ENCODE measurements around the gene UMPS. TPM values are rescaled to one million over a fixed set of nuclear protein-coding genes. Genes with fewer than 3 reads are reported as not detected.
A peak's percentile ranks its signal among the peaks of the same experiment; 100 is the strongest.

The UMPS gene
- total RNA-seq, 1 donor from 2014 or later, result 39.3 TPM

- DNase-seq (ENCODE audit: low read depth), result no peak
Observed at GRCh38 chr3:124763644-124764358, 33.5 kb downstream of the UMPS start.

DNA sequence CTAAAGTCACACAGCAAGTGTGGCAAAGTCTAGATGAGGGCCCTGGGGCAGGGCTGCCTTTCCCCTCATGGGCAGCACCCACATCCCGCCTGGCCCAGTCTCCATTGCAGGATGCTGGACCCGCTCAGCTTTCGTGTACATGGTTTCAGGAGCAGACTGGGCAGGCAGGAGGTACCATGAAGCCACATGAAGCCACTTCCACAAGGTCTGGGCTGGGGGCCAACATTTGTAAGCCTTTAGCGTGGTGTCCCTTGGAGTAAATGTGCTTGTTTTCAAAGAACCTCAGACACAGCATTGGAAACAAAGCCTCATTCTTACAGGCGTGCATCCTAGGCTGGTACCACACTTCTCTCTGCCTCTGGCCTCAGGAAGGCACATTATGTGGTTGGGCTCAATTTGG is 34.5 kb downstream of the UMPS start:
- DNase-seq (ENCODE audit: low read depth), result no peak

DNA sequence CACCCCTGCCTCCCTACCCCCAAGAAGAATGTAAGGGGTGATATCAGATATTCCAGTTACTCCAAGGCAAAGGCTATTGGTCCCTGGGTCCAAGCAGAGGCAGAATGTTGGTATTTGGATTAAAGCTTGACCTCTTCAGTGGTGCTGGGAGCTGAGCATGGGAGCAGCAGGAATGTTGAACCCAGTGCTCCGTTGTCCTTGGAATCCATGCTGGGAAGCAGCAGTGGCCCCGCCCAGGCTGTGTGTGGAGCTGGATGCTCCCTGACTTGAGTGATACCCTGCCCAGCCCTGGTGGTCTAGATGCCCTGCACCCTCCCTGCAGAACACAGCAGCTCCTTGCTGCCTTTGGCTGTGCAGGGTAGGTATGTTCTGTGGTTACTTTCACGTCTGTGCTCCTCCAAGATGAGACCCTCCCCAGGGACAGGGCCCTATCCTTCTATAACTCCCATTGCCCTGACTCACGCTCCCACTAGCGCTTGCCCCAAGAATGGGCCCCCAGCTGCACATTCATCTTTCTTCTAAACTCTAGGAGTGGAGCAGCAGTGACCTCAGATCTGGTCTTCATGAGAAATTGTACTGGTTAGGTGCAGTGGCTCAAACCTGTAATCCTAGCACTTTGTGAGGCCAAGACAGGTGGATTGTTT is 35.1 kb downstream of the UMPS start:
- DNase-seq (ENCODE audit: low read depth), result no peak

- no peak for DNase-seq (ENCODE audit: low read depth)
Observed at GRCh38 chr3:124766113-124767095, 36.2 kb downstream of the UMPS start.

- DNase-seq (ENCODE audit: low read depth), result no peak
Observed at GRCh38 chr3:124767264-124767663, 37.0 kb downstream of the UMPS start.

- DNase-seq (ENCODE audit: low read depth), result no peak
Observed at GRCh38 chr3:124767691-124768090, 37.4 kb downstream of the UMPS start.

- no peak for DNase-seq (ENCODE audit: low read depth)
Observed at GRCh38 chr3:124768812-124769211, 38.6 kb downstream of the UMPS start.

GRCh38 chr3:124769462-124769861 is 39.2 kb downstream of the UMPS start:
- no peak for DNase-seq (ENCODE audit: low read depth)

DNA sequence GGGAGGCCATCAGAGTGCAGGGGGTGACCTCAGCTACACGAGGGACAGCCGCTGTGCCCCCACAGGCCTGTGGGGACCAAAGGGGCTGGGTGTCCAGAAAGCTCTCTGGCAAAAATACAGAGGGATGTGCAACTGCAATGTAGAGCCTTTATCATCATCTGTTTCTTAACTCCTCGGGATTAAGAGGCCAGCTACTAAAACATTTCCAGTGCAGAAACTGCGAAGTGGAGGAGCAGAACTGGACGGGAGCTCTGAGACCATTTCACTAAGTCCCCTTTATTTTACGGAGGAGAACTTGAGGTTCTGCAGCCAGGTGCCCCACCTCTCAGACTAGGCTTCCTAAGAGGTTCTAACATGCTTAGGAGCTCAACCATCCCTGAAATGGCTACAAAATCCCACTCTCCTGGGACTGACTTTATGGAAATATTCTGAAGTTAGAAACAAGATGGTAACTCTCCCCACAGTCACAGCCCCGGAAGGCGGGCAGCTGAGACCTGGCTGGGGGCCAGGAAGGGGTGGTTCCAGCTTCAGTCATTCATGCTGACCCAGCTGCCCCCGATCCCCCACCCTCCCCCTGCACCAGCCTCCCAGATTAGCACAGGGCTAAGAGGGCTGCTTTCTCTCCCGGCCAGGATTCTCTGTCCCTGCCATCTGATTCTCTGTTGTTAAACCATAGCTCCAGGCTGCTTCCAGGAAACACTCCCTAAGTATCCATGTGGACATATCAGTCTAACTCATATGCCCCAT is 40.3 kb downstream of the UMPS start:
- DNase-seq (ENCODE audit: low read depth), result no peak

DNA sequence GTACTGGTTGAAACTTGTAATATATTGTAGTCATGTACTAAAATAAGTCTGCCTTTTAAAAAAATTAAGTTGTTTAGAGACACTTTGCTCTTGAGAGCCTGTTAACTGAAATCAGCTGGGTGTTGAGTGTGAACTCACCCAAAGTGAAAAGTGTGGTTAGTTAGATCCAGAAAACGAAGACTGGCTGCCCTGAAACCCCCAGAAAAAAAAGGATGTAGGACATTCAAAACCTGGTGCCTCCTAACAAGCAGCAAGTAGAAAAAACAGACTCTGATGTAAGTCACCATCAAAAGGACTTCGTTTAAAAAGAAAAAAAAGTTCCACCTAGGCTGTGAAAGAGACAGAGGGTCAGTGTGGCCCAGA is 40.8 kb downstream of the UMPS start:
- DNase-seq (ENCODE audit: low read depth), result no peak

GRCh38 chr3:124772081-124772831 is 42.0 kb downstream of the UMPS start:
- DNase-seq (ENCODE audit: low read depth), result no peak

- DNase-seq (ENCODE audit: low read depth), result no peak
Observed at GRCh38 chr3:124773351-124774326, 43.4 kb downstream of the UMPS start.

- DNase-seq (ENCODE audit: low read depth), result peak; percentile 64
Observed at GRCh38 chr3:124774327-124774718, 44.1 kb downstream of the UMPS start.

DNA sequence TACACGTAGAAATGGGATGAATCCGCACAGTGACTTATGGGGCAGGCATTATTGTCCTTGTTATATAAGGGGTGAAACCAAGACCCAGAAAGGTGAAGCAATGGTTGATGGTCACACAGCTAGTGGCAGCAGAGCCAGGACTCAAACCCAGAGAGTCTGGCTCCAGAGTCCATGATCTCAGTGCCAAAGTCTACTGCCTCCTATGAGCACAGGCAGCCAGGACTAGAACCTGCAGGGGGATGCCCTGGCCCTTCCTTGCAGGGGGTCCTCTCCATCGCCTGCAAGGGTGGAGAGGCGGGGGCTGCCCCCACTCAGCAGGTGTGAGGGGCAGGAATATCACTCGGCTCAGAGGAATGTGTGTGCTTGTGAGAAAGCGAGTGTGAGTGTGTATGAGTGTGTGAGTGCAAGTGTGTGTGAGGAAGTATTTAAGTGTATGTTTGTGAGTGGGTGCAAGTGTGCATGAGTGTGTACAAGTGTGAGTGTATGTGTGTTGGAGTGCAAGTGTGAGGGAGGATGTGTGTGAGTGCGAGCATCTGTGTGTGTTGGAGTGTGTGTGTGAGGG is 44.7 kb downstream of the UMPS start:
- no peak for DNase-seq (ENCODE audit: low read depth)

DNA sequence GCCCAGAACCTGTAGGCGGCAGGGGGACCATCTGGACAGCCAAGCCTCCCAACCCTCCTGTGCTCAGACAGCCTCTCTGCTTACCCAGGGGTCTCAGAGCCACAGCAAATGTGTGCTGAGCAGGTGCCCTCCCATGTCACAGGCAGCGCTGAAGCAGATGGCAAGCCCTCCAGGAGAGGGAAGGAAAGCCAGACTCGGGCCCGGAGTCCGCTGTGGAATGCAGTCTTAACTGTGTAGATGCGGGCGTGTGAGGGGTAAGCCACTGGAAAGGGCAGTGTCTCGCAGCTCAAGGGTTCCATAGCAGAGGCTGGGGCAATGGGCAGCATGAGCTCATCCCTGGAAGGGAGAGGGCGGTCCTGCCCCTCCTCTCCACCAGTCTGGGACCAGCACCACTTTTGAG is 45.6 kb downstream of the UMPS start:
- no peak for DNase-seq (ENCODE audit: low read depth)

GRCh38 chr3:124776856-124777255 is 46.6 kb downstream of the UMPS start:
- no peak for DNase-seq (ENCODE audit: low read depth)

DNA sequence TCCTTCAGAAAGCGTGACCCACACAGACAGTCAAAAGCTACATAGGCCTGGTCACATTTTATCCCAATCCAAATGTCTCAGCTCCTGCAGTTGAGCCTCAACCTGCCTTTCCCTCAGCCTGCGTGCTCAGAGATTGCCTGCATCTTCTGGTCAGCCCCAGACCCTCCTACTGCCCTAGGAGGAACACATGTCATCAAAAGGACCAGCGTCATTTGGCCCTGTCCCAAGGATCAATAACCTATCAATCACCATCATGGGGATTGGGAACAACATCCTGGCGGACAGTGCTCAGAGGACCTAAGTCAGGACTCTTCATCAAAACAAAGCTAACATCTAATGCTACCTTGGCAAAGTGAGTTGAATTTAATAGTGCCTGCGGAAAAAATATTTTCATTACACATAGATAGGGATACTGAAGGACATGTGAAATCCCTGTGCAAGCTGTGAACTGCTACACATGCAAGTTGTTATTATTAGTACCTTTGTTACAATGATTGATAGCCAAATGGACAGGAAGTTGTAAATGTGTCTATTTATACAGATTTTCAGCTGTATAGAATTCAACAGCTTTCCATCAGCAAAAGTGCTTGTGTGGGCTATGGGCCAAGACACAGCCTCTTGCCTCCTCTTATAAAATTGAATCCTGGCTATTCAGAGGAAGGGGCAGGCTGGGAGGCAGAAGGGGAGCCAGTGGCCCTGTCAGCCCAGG is 47.7 kb downstream of the UMPS start:
- no peak for DNase-seq (ENCODE audit: low read depth)

- DNase-seq (ENCODE audit: low read depth), result no peak
Observed at GRCh38 chr3:124779116-124779515, 48.9 kb downstream of the UMPS start.

GRCh38 chr3:124779751-124780191 is 49.5 kb downstream of the UMPS start:
- no peak for DNase-seq (ENCODE audit: low read depth)

All from renal cortical epithelial cell (primary cell).